ENCODE measurements around the gene CEP104. TPM values are rescaled to one million over a fixed set of nuclear protein-coding genes. Genes with fewer than 3 reads are reported as not detected.

Gene CEP104
- total and polyA plus RNA-seq, 2 experiments from 2014 or later: 20.5 to 32.2 TPM

- TF ChIP-seq ETS1 (IDR thresholded peaks at IDR 0.05) (no peak), CREB1 (CRISPR knock-in tag; IDR thresholded peaks at IDR 0.05; ENCODE audit: low read depth) (no peak), ZNF114 (CRISPR knock-in tag; IDR thresholded peaks at IDR 0.05) (no peak)
These were observed 93.5 kb downstream of the CEP104 start (continued) for GRCh38 chr1:3763351-3764125.

GRCh38 chr1:3762873-3763228 is 94.2 kb downstream of the CEP104 start:
- H3K27me3 Mint-ChIP-seq (ENCODE audit: insufficient read depth, low read depth, poor library complexity): peaks cover 7% of the 10 kb centered on the region
- H2AFZ ChIP-seq: no peak overlapping the region
- no peak for ATAC-seq
- H3K36me3 ChIP-seq (ENCODE audit: insufficient read depth): no peaks in the 10 kb centered on the region
- H3K4me3 ChIP-seq: no peak overlapping the region
- peaks cover 3% of the 10 kb centered on the region; the same call in 2 of the 3 replicates for H3K4me1 Mint-ChIP-seq
- H3K27ac Mint-ChIP-seq: no peak overlapping the region
- peaks cover 22% of the 10 kb centered on the region for H3K9me3 Mint-ChIP-seq
- peaks cover 11% of the 10 kb centered on the region; the same call in 2 of the 3 replicates for H3K36me3 Mint-ChIP-seq (ENCODE audit: low read depth)
- H3K79me2 ChIP-seq (replicated peaks; ENCODE audit: insufficient read depth): no peaks in the 10 kb centered on the region
- no peaks in the 10 kb centered on the region for H3F3A ChIP-seq (replicated peaks; ENCODE audit: low read depth)
- H3K27ac ChIP-seq (ENCODE audit: low read depth): no peak overlapping the region
- no peaks in the 10 kb centered on the region for H4K20me1 ChIP-seq (replicated peaks; ENCODE audit: insufficient read depth)
- DNase-seq (ENCODE audit: low spot score): no peak
- no peaks in the 10 kb centered on the region for H3K9me2 ChIP-seq (ENCODE audit: insufficient read depth)
- no peaks in the 10 kb centered on the region for H3K27me3 ChIP-seq (ENCODE audit: insufficient read depth)
- no peaks in the 10 kb centered on the region for H3K4me1 ChIP-seq (ENCODE audit: insufficient read depth)
- no peak overlapping the region for H3K4me2 ChIP-seq
- H3K4me3 Mint-ChIP-seq: no peak overlapping the region
- no peak for TF ChIP-seq JUNB (IDR thresholded peaks at IDR 0.05; ENCODE audit: unreplicated experiment)
- TF ChIP-seq EZH2phosphoT487 (IDR thresholded peaks at IDR 0.05; ENCODE audit: unreplicated experiment): no peak
- TF ChIP-seq POLR2AphosphoS5 (IDR thresholded peaks at IDR 0.05; ENCODE audit: low read depth): no peak
- no peak for TF ChIP-seq NANOG (IDR thresholded peaks at IDR 0.05; ENCODE audit: borderline replicate concordance)
- TF ChIP-seq ZNF462 (CRISPR knock-in tag; IDR thresholded peaks at IDR 0.05): no peak
- TF ChIP-seq REST (IDR thresholded peaks at IDR 0.05; ENCODE audit: unreplicated experiment): no peak
- no peak for TF ChIP-seq EZH2 (IDR thresholded peaks at IDR 0.05; ENCODE audit: low read depth, unreplicated experiment)
- TF ChIP-seq CREB1 (CRISPR knock-in tag; IDR thresholded peaks at IDR 0.05; ENCODE audit: low read depth): no peak
- TF ChIP-seq ZNF331 (CRISPR knock-in tag; IDR thresholded peaks at IDR 0.05; ENCODE audit: low read depth): no peak
- TF ChIP-seq ETS1 (IDR thresholded peaks at IDR 0.05): no peak
- no peak for TF ChIP-seq STAT1 (IDR thresholded peaks at IDR 0.05; ENCODE audit: unreplicated experiment)

Measured in GM23338 (cell line).